Measurements from ENCODE around the gene DUSP1. TPM values are rescaled to one million over a fixed set of nuclear protein-coding genes. Genes with fewer than 3 reads are reported as not detected.

Gene DUSP1
- total and polyA plus RNA-seq, 4 experiments from 2014 or later = 18.0 to 879 (median 158) TPM

GRCh38 chr5:172768573-172769341, 2.2 kb downstream of the DUSP1 start:
- Histone ChIP-seq H3K4me1 (ENCODE audit: insufficient read depth, low read length) (peaks cover 70% of the 10 kb centered on the region), H3K4me3 (ENCODE audit: low read length in 2 of 2) (peak overlapping the region in 1 of 2 donors; percentile 83), H3K27ac (ENCODE audit: low read depth, low read length) (peak overlapping the region; percentile 100), H3K27me3 (ENCODE audit: insufficient read depth, low read length) (no peaks in the 10 kb centered on the region), H3K36me3 (ENCODE audit: insufficient read depth, low read length) (peaks cover 22% of the 10 kb centered on the region), H3K9me3 (ENCODE audit: control insufficient read depth in 1 of 2, low read length in 2 of 2) (no peaks in the 10 kb centered on the region)
- Mint-ChIP-seq H3K27me3 (peaks cover 0 to 4% of the 10 kb centered on the region in 2 donors), H3K27ac (peak overlapping the region; percentile 95 to 100 (median 99)), H3K36me3 (peaks cover 29 to 51% of the 10 kb centered on the region in 2 donors), H3K9me3 (peaks cover 0 to 37% (median 0%) of the 10 kb centered on the region in 8 donors), H3K4me3 (peak overlapping the region; percentile 86 to 96 (median 94)), H3K4me1 (peaks cover 54 to 92% (median 68%) of the 10 kb centered on the region in 4 donors)
- intact Hi-C loops (cut with micrococcal nuclease) = loop anchor here (5.0 kb wide), 1 partner anchor 486 kb away; the partner anchor contains the start of gene UBTD2
- ChIA-PET CTCF (ENCODE audit: partially characterized antibody) (interaction anchor here (0.6 to 5.2 kb wide), 5 partner anchors 9 to 190 kb away, joined by 3 to 63 read pairs (median 4); partner anchors contain the start of gene RPL26L1), POLR2A (ENCODE audit: partially characterized antibody) (interaction anchor here (0.9 to 5.2 kb wide), 7 partner anchors 9 to 164 kb away, joined by 3 to 114 read pairs (median 44); partner anchors contain the start of gene ERGIC1)
- peak; percentile 54 to 70 (median 65) for DNase-seq

- ChIA-PET CTCF (ENCODE audit: partially characterized antibody) (interaction anchor here (1.1 to 5.2 kb wide), 3 partner anchors 51 to 165 kb away, joined by 4 to 63 read pairs (median 7); no protein-coding TSS in a partner anchor), POLR2A (ENCODE audit: partially characterized antibody) (interaction anchor here (4.3 to 5.2 kb wide), 2 partner anchors 10 to 46 kb away, joined by 33 to 97 read pairs; no protein-coding TSS in a partner anchor)
- Histone ChIP-seq H3K27me3 (ENCODE audit: insufficient read depth, low read length) (no peaks in the 10 kb centered on the region), H3K9me3 (ENCODE audit: control insufficient read depth in 1 of 2, low read length in 2 of 2) (no peaks in the 10 kb centered on the region), H3K27ac (ENCODE audit: low read depth, low read length) (peak overlapping the region; percentile 100), H3K4me3 (ENCODE audit: low read length in 2 of 2) (no peak overlapping the region), H3K4me1 (ENCODE audit: insufficient read depth, low read length) (peaks cover 64% of the 10 kb centered on the region), H3K36me3 (ENCODE audit: insufficient read depth, low read length) (peaks cover 22% of the 10 kb centered on the region)
- peak in 1 of 5 donors; percentile 59 for DNase-seq
- Mint-ChIP-seq H3K36me3 (peaks cover 29 to 51% of the 10 kb centered on the region in 2 donors), H3K4me3 (peak overlapping the region; percentile 86 to 96 (median 94)), H3K9me3 (peaks cover 0 to 37% (median 0%) of the 10 kb centered on the region in 8 donors), H3K4me1 (peaks cover 49 to 87% (median 64%) of the 10 kb centered on the region in 4 donors), H3K27ac (peak overlapping the region; percentile 95 to 100 (median 99)), H3K27me3 (peaks cover 0 to 4% of the 10 kb centered on the region in 2 donors)
- intact Hi-C loops (cut with micrococcal nuclease) = loop anchor here (5.0 kb wide), 1 partner anchor 486 kb away; the partner anchor contains the start of gene UBTD2
These were observed 2.9 kb downstream of the DUSP1 start for GRCh38 chr5:172768098-172768572.

GRCh38 chr5:172766287-172767108, 4.5 kb downstream of the DUSP1 start:
- Histone ChIP-seq H3K36me3 (ENCODE audit: insufficient read depth, low read length) (peaks cover 22% of the 10 kb centered on the region), H3K27me3 (ENCODE audit: insufficient read depth, low read length) (no peaks in the 10 kb centered on the region), H3K9me3 (ENCODE audit: control insufficient read depth in 1 of 2, low read length in 2 of 2) (no peaks in the 10 kb centered on the region), H3K4me3 (ENCODE audit: low read length in 2 of 2) (no peak overlapping the region), H3K4me1 (ENCODE audit: insufficient read depth, low read length) (peaks cover 56% of the 10 kb centered on the region), H3K27ac (ENCODE audit: low read depth, low read length) (peak overlapping the region; percentile 100)
- DNase-seq = peak; percentile 56 to 72 (median 66)
- ChIA-PET POLR2A (ENCODE audit: partially characterized antibody) (interaction anchor here (3.3 to 4.3 kb wide), 2 partner anchors 12 to 44 kb away, joined by 33 to 45 read pairs; no protein-coding TSS in a partner anchor), CTCF (ENCODE audit: partially characterized antibody) (interaction anchor here (1.6 to 1.7 kb wide), 2 partner anchors 50 to 166 kb away, joined by 5 to 7 read pairs; no protein-coding TSS in a partner anchor)
- Mint-ChIP-seq H3K27me3 (peaks cover 0 to 2% of the 10 kb centered on the region in 2 donors), H3K36me3 (peaks cover 29 to 43% of the 10 kb centered on the region in 2 donors), H3K4me3 (peak overlapping the region; percentile 77 to 95 (median 86)), H3K27ac (peak overlapping the region; percentile 95 to 100 (median 99)), H3K9me3 (peaks cover 0 to 39% (median 0%) of the 10 kb centered on the region in 8 donors), H3K4me1 (peaks cover 45 to 71% (median 58%) of the 10 kb centered on the region in 4 donors)
- intact Hi-C loops (cut with micrococcal nuclease) = loop anchor here (5.0 kb wide), 1 partner anchor 484 kb away; the partner anchor contains the start of gene UBTD2

GRCh38 chr5:172765766-172766286, 5.2 kb downstream of the DUSP1 start:
- H3K27me3 Mint-ChIP-seq = peaks cover 0 to 1% of the 10 kb centered on the region in 2 donors
- ChIA-PET POLR2A (ENCODE audit: partially characterized antibody) (interaction anchor here (0.6 to 3.3 kb wide), 18 partner anchors 10 to 289 kb away, joined by 3 to 85 read pairs (median 5); partner anchors contain the start of genes ATP6V0E1, ERGIC1 and RPL26L1), CTCF (ENCODE audit: partially characterized antibody) (interaction anchor here (1.0 to 2.5 kb wide), 10 partner anchors 11 to 166 kb away, joined by 3 to 35 read pairs (median 8); no protein-coding TSS in a partner anchor)
- peak in 1 of 5 donors; percentile 60 for DNase-seq
- intact Hi-C loops (cut with micrococcal nuclease) = loop anchor here (1.0 to 5.0 kb wide), 7 partner anchors 41 to 591 kb away; partner anchors contain the start of genes CREBRF, RPL26L1 and UBTD2
- Histone ChIP-seq H3K9me3 (ENCODE audit: control insufficient read depth in 1 of 2, low read length in 2 of 2) (no peaks in the 10 kb centered on the region), H3K27ac (ENCODE audit: low read depth, low read length) (peak overlapping the region; percentile 100), H3K36me3 (ENCODE audit: insufficient read depth, low read length) (peaks cover 22% of the 10 kb centered on the region), H3K4me1 (ENCODE audit: insufficient read depth, low read length) (peaks cover 56% of the 10 kb centered on the region), H3K27me3 (ENCODE audit: insufficient read depth, low read length) (no peaks in the 10 kb centered on the region), H3K4me3 (ENCODE audit: low read length in 2 of 2) (no peak overlapping the region)
- peak overlapping the region; percentile 77 to 95 (median 86) for H3K4me3 Mint-ChIP-seq
- H3K4me1 Mint-ChIP-seq = peaks cover 46 to 71% (median 60%) of the 10 kb centered on the region in 4 donors
- peak overlapping the region; percentile 95 to 100 (median 99) for H3K27ac Mint-ChIP-seq
- peaks cover 0 to 39% (median 0%) of the 10 kb centered on the region in 8 donors for H3K9me3 Mint-ChIP-seq
- H3K36me3 Mint-ChIP-seq = peaks cover 29 to 39% of the 10 kb centered on the region in 2 donors

- peaks cover 22% of the 10 kb centered on the region for H3K36me3 ChIP-seq (ENCODE audit: insufficient read depth, low read length)
- Mint-ChIP-seq H3K27ac (peak overlapping the region; percentile 95 to 100 (median 99)), H3K4me3 (peak overlapping the region; percentile 77 to 90 (median 84)), H3K9me3 (peaks cover 0 to 37% (median 2%) of the 10 kb centered on the region in 8 donors), H3K36me3 (peaks cover 30 to 35% of the 10 kb centered on the region in 2 donors), H3K27me3 (peaks cover 0 to 1% of the 10 kb centered on the region in 2 donors), H3K4me1 (peaks cover 46 to 70% (median 58%) of the 10 kb centered on the region in 4 donors)
- H3K4me1 ChIP-seq (ENCODE audit: insufficient read depth, low read length) = peaks cover 55% of the 10 kb centered on the region
- H3K27me3 ChIP-seq (ENCODE audit: insufficient read depth, low read length) = no peaks in the 10 kb centered on the region
- peak overlapping the region; percentile 100 for H3K27ac ChIP-seq (ENCODE audit: low read depth, low read length)
- H3K4me3 ChIP-seq (ENCODE audit: low read length in 2 of 2) = peak overlapping the region in 1 of 2 donors; percentile 52
- DNase-seq = peak; percentile 98 to 100 (median 99)
- H3K9me3 ChIP-seq (ENCODE audit: control insufficient read depth in 1 of 2, low read length in 2 of 2) = no peaks in the 10 kb centered on the region
- CTCF ChIA-PET (ENCODE audit: partially characterized antibody) = interaction anchor here (0.7 to 2.5 kb wide), 17 partner anchors 8 to 758 kb away, joined by 3 to 35 read pairs (median 6); partner anchors contain the start of gene RPL26L1
- intact Hi-C loops (cut with micrococcal nuclease) = loop anchor here (1.0 to 5.0 kb wide), 7 partner anchors 42 to 590 kb away; partner anchors contain the start of genes CREBRF, RPL26L1 and UBTD2
- POLR2A ChIA-PET (ENCODE audit: partially characterized antibody) = interaction anchor here (0.6 to 3.3 kb wide), 32 partner anchors 9 to 758 kb away, joined by 3 to 85 read pairs (median 4); partner anchors contain the start of genes ATP6V0E1, ERGIC1, FBXW11 and RPL26L1
These were observed 5.9 kb downstream of the DUSP1 start for GRCh38 chr5:172764861-172765765.
